GM18505 (cell line): ENCODE results near the gene LCP1.
A peak's percentile ranks its signal among the peaks of the same experiment; 100 is the strongest.

Experiments
- ATAC-seq: cut with Tn5 transposase; IDR thresholded peaks from one replicate; pipeline ENCODE4 v1.9.1; 2021; ENCODE audit not compliant: unreplicated experiment
- POLR2A ChIP-seq: IDR thresholded peaks from 4 replicates; pipeline ENCODE4 v1.6.1; 2011; ENCODE audit warnings: borderline replicate concordance; ENCODE audit not compliant: insufficient read depth, insufficient read length; ENCODE audit errors: extremely low read depth

The LCP1 gene

GRCh38 chr13:46121597-46122163, 60.3 kb downstream of the LCP1 start:
- no peak for ATAC-seq

DNA sequence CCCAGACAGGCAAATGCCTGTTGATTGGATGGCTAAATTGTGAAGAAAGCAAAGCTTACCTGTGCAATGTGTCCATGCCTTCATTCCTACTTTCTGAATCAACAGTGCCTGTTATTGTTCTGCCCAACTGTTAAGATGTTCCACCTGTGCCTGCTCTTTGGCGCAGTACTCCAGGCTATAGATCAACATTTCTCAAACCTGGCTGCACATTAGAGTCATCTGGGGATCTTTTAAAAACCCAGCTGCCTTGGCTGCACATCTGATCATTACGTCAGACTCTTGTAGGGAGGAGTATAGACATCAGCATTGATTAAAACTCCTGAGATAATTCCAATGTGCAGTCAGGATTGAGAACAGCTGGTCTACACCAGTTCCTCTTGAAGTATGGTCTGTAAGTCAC, 60.9 kb downstream of the LCP1 start:
- no peak for ATAC-seq
- no peak for TF ChIP-seq POLR2A

More at GRCh38 chr13:46121597-46122163, 60.3 kb downstream of the LCP1 start:
- TF ChIP-seq POLR2A = no peak

DNA sequence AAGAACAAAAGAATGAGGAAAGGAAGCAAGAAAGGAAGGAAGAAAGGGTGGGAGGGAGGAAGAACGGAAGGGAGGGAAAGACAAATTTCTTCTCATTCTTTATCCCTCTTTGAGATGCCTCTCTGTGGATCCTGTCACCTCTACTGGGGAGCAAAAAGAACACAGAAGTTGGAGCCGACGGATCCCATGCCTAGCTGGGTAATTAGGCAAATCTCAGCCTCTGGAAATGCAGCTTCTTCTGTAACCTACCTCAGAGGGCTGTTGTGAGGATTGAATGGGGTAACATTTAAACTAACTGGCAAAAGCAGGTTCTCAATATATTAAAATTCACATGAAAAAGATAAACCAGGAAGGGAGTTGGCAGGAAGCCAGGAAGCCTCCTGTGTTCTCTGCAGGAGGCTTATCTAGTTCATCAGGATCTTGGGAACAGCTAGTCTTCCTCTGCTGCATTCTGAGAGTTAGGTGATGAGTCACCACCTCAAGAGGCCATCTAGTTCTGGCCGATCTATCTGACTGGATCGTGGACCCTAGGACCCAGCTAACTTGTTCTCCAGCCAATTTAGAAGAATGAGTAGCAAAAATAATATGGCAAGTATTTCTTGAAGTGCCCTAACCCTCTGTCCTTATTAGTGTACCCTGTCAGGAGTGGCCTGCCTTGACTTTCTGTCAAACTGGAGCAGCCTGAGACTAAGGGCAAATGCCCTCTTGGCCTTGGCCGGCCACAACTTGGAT, 61.9 kb downstream of the LCP1 start:
- no peak for ATAC-seq
- TF ChIP-seq POLR2A = no peak

GRCh38 chr13:46116653-46117502, 65.1 kb downstream of the LCP1 start:
- no peak for TF ChIP-seq POLR2A
- ATAC-seq = no peak

DNA sequence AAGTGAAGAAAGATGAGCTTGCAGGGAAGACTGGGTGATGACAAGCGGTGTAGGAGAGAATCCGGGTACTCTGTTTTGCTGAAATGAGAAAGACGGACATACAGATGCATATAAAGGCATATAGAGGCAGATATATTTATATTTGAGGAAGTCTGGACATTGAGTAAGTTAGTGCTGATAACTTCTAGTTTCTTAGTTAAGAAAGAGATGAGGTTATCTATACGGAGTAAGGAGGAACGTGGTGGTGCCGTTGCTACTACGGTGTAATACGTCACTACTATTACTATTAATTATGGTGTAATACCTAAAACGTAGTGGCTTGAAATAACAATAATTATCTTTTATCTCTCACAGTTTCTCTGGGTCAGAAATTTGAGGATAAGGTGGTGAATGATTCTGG, 67.4 kb downstream of the LCP1 start:
- TF ChIP-seq POLR2A = no peak
- no peak for ATAC-seq

GRCh38 chr13:46113596-46113995, 68.4 kb downstream of the LCP1 start:
- no peak for ATAC-seq
- no peak for TF ChIP-seq POLR2A

DNA sequence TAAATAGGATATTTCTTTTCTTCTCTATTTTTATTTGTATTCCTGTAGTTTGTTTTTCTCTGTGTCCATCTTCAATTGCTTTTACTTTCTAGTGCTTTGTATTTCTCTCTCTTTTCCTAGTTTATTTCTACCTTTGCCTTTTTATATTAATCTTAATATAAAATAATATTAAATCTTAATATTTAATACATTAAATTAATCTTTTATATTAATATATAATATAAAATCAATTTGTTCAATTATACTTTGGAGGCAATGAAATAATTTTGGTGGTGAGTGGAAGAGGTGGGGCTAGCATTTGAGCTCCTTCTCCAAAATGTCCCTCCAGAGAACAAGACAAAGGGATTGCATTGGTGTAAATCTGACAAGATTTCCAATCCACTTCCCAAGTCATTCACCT, 70.8 kb downstream of the LCP1 start:
- TF ChIP-seq POLR2A = no peak
- no peak for ATAC-seq

DNA sequence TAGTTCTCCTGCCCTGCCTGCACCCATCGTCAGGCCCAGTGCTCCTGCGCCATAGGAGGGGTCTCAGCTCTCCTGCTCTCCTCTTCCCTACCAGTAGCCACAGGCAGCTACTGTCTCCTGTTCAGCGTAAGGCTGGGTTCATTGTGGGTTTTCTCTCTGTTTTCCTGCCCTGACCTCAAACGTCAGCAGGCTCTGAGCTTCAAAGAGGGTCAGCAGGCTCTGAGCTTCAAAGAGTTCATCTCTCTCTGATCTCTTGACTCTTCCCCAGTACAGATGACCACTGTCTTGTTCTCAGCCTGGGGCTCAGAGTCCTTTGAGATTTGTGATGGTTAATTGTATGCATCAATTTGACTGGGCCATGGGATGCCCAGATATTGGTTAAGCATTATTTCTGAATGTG, 72.5 kb downstream of the LCP1 start:
- TF ChIP-seq POLR2A = no peak
- no peak for ATAC-seq

- ATAC-seq = no peak
- TF ChIP-seq POLR2A = peak; percentile 23
These were observed 75.1 kb downstream of the LCP1 start for GRCh38 chr13:46106839-46107371.

DNA sequence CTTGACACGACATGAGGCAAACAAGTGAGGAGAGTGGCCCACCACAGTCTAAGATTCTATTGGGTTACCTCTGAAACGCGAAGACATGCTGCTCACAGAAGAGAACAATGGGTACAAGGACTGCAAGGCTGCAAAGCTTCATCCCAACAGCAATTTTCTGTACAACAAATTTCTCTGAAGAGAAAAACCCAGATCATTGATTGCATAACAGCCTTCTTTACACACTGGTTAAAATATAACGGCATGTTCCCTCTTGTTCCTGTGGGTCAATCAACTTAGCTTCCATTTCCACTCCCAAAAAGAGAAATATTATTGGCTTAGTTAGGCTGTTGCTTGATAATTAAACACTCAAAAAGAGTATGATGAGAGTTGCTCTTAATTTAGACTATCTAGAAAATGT, 77.1 kb downstream of the LCP1 start, which contains the start of gene CPB2:
Gene CPB2 (minus strand): TSS at position 166 of the 400 bp plus-strand sequence. CDS start 24 bp downstream, at position 142.
- ATAC-seq = no peak
- no peak for TF ChIP-seq POLR2A

- no peak for TF ChIP-seq POLR2A
- no peak for ATAC-seq
These were observed 78.9 kb downstream of the LCP1 start for GRCh38 chr13:46103037-46103436.

DNA sequence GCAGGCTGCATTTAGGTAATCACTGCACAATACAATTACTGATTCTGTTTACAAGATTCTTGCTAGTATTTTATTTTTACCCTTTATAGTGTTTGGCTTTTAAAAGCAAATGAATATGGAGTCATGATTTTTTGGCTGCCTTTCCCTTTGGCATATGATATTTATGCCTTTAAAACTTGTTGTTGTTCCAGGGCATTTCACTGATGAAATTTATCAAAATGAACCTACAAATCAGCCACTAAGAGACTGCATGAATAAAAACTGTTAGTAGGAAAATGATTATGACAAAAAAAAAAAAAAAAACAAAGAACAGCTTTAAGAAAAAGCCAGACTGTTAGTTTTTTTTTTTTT, 79.7 kb downstream of the LCP1 start:
- no peak for ATAC-seq
- no peak for TF ChIP-seq POLR2A

- ATAC-seq = no peak
- TF ChIP-seq POLR2A = no peak
These were observed 80.3 kb downstream of the LCP1 start for GRCh38 chr13:46101484-46102254.
